ENCODE measurements around the gene ZDHHC8. TPM values are rescaled to one million over a fixed set of nuclear protein-coding genes. Genes with fewer than 3 reads are reported as not detected.

The ZDHHC8 gene
- 9.0 TPM for polyA plus RNA-seq (2012; ENCODE audit: missing spikeins)

DNA sequence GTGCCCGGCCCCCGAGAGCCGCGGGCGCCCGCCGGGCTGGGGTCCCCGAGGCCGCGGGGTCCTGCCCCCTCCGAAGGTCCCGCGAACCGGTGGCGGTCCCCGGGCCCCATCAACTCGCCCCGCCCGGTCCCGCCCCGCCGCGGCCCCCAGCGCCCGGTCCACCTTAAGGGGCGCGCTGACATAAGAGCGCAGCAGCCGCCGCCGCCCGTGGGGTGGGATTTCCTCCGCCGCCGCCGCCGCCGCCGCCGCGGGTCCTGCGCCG, at the start of gene ZDHHC8:
ZDHHC8 (plus strand) TSS at position 208 of the 262 bp plus-strand sequence. CDS start 144 bp downstream, outside the sequence.
- DNase-seq (ENCODE audit: insufficient read length) = peak; percentile 63
- peak; percentile 54 for FAIRE-seq
- TF ChIP-seq POLR2AphosphoS5 (IDR thresholded peaks at IDR 0.05; ENCODE audit: low read depth, low read length) = no peak

DNA sequence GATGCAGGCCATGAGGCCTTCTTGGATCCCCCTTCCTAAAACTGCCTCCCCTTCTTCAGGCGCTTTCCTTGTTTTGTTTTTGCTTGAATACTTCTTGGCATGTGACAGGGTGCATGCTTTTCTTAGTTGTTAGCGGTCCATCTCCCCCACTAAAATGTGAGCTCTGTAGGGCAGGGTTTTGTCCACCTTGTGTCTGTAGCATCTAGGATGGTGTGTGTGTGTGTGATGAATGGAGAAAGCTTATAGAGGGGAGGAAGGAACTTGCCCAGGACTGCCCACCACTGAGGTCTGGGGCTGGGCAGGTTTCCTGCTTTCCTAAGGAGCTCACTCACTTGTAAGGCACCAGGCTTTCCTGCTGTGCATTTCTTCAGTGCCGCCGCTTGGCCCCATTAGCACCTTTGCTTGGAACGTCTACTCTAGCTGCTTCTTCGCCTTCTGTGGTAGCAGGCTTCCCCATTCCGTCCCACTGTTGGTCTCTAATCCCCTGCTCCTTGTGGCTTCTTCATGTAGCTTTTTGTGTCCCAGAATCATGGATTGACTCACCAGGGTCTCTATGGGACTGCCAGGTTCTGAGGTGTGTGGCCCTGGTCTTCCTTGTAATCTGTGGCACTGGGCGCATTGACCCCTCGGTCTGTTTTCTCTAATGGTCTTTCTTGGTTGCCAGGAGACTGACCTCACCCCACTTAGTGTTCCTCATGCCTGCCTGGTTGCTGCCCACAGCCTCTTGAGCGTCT, 48.3 kb upstream of the ZDHHC8 start:
- FAIRE-seq = no peak
- TF ChIP-seq POLR2A (IDR thresholded peaks at IDR 0.05; ENCODE audit: low read depth, low read length) (no peak), TAF1 (IDR thresholded peaks at IDR 0.05; ENCODE audit: borderline replicate concordance, low read depth, low read length) (no peak)

DNA sequence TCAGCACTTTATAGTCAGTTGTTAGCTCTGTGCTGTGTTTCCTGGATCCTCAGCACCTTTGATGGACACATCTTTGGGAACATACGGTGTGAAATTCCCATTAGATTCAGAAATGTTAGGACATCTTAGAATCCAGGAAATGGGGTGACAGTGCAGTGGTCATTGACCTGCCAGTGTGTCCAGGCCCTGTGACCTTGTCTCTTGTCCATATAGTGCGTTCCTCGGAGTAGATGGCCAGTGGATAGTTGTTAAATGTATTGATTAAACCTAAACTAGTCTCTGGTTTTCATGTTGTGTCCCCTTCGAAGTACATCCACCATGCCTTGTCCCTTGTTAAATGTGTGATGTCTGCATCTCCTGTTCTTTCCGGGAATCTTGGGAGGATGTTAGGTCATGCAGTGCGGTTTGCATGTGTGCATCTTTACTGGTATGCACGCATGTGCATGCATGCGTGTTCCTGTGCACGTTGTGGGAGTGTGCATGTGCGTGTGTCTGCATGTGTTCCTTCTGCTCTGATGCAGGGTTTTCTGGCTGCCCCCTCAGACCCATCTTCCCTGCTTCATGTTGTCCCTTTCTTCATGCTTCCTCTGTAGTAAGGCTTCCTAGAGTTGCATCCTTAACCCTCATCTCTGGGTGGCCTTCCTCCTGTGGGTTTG, 47.6 kb upstream of the ZDHHC8 start:
- no peak for DNase-seq (ENCODE audit: insufficient read length)
- no peak for TF ChIP-seq POLR2A (IDR thresholded peaks at IDR 0.05; ENCODE audit: low read depth, low read length)
- FAIRE-seq = no peak

More for the DNA sequence above, 48.3 kb upstream of the ZDHHC8 start:
- DNase-seq (ENCODE audit: insufficient read length) = no peak

- DNase-seq (ENCODE audit: insufficient read length) (no peak), FAIRE-seq (no peak)
- TF ChIP-seq POLR2AphosphoS5 (IDR thresholded peaks at IDR 0.05; ENCODE audit: low read depth, low read length) (no peak), TAF1 (IDR thresholded peaks at IDR 0.05; ENCODE audit: borderline replicate concordance, low read depth, low read length) (no peak), POLR2A (IDR thresholded peaks at IDR 0.05; ENCODE audit: low read depth, low read length) (no peak)
Measured at GRCh38 chr22:20084547-20085413, 46.8 kb upstream of the ZDHHC8 start.

DNA sequence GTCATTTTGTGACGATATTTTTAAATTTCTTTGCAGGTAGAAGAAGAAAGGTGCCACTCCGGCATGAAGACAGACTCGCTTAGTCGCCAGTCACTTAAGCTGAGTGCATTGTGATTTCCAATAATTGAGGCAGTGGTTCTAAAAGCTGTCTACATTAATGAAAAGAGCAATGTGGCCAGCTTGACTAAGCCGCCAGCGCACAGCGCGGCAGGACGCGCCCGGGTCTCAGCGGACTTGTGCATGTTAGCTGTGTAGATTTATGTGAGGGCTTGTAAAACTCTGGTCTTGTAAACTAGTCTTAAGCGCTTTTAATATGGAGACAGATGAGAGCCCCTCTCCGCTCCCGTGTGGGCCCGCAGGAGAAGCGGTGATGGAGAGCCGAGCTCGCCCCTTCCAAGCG, 46.0 kb upstream of the ZDHHC8 start:
- DNase-seq (ENCODE audit: insufficient read length) = no peak
- TF ChIP-seq TAF1 (IDR thresholded peaks at IDR 0.05; ENCODE audit: borderline replicate concordance, low read depth, low read length) (no peak), POLR2A (IDR thresholded peaks at IDR 0.05; ENCODE audit: low read depth, low read length) (no peak), POLR2AphosphoS5 (IDR thresholded peaks at IDR 0.05; ENCODE audit: low read depth, low read length) (no peak)
- FAIRE-seq = no peak

- TF ChIP-seq POLR2AphosphoS5 (IDR thresholded peaks at IDR 0.05; ENCODE audit: low read depth, low read length) = no peak
- no peak for TF ChIP-seq TAF1 (IDR thresholded peaks at IDR 0.05; ENCODE audit: borderline replicate concordance, low read depth, low read length)
- no peak for TF ChIP-seq POLR2A (IDR thresholded peaks at IDR 0.05; ENCODE audit: low read depth, low read length)
- FAIRE-seq (no peak), DNase-seq (ENCODE audit: insufficient read length) (no peak)
Measured at GRCh38 chr22:20086101-20086599, 45.5 kb upstream of the ZDHHC8 start.

DNA sequence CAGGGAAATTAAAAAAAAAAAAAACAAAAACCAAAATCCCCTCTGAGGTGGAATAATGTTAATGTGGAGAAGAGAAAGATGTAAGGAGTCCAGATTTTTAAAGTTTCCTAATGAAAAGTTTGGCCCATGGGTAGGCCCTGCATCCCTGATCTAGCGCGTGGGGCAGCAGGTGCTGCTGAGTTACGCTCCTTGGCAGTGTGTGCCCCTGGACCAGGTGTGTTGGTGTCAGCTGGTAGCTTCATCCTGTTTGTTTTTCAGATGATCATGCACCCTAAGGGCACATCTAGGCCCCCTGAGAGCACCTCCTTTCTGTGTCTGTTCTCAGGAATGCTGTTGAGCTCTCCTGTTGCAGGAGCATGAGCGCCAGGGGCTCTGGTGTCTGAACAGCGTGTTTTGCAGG, 44.8 kb upstream of the ZDHHC8 start:
- no peak for FAIRE-seq
- DNase-seq (ENCODE audit: insufficient read length) = no peak
- TF ChIP-seq POLR2A (IDR thresholded peaks at IDR 0.05; ENCODE audit: low read depth, low read length) (no peak), TAF1 (IDR thresholded peaks at IDR 0.05; ENCODE audit: borderline replicate concordance, low read depth, low read length) (no peak), POLR2AphosphoS5 (IDR thresholded peaks at IDR 0.05; ENCODE audit: low read depth, low read length) (no peak)

DNA sequence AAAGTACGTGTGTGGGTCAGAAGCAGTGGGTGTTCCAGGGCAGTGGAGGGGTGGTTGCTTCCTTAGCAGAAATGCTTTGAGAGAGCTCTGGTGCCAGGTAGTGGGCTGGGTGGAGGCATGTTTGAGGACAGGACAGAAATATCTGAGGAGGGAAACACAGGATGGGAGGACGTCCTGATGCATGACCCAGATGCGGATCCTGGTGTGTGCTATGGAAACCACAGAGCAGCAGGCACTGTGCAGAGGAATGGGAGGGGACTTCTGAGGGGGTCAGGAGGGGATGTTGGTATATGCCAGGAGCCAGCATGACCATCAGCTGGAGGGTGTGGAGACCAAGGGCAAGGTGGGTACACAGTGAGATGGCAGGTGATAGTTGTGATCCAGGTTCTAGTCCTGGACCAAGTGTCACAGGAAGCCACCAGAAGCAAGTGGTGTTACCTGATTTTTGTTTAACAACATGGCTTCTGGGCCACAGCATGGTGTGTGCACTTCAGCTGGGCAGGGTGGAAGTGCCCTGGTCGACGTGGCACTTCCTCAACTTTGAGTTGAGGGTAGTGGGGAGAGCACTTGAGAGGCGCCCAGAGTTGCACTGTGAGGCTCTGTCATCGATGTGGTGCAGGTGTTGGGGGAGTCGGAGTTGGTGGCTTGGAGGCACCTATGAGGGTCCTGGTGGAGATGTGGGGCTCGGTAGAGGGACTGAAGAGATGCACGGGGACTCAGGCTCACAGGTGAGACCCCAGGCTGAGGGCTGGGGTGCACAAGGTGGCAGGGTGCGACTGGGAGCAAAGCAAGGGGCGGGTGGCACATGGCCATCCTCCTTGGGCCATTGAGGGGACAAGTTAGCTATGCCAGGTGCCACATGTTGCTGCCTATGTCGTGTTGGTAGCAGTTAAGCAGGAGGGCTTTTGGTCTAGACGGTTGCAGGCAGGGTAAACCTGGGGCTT, 44.0 kb upstream of the ZDHHC8 start:
- no peak for DNase-seq (ENCODE audit: insufficient read length)
- no peak for TF ChIP-seq POLR2AphosphoS5 (IDR thresholded peaks at IDR 0.05; ENCODE audit: low read depth, low read length)
- no peak for FAIRE-seq

GRCh38 chr22:20088263-20088648, 43.3 kb upstream of the ZDHHC8 start:
- no peak for TF ChIP-seq POLR2A (IDR thresholded peaks at IDR 0.05; ENCODE audit: low read depth, low read length)
- no peak for TF ChIP-seq TAF1 (IDR thresholded peaks at IDR 0.05; ENCODE audit: borderline replicate concordance, low read depth, low read length)
- TF ChIP-seq POLR2AphosphoS5 (IDR thresholded peaks at IDR 0.05; ENCODE audit: low read depth, low read length) = no peak
- FAIRE-seq = no peak
- no peak for DNase-seq (ENCODE audit: insufficient read length)

- FAIRE-seq (no peak), DNase-seq (ENCODE audit: insufficient read length) (no peak)
- TF ChIP-seq POLR2A (IDR thresholded peaks at IDR 0.05; ENCODE audit: low read depth, low read length) = no peak
- TF ChIP-seq TAF1 (IDR thresholded peaks at IDR 0.05; ENCODE audit: borderline replicate concordance, low read depth, low read length) = no peak
- TF ChIP-seq POLR2AphosphoS5 (IDR thresholded peaks at IDR 0.05; ENCODE audit: low read depth, low read length) = no peak
Measured at GRCh38 chr22:20089226-20089976, 42.2 kb upstream of the ZDHHC8 start.
